Right kidney (tissue), 1 donor: Measurements from ENCODE around the gene GNPAT.

Source experiments
- DNase-seq: peaks from one replicate; pipeline ENCODE4 v3.0.0-alpha.2; 2016

GNPAT gene

DNA sequence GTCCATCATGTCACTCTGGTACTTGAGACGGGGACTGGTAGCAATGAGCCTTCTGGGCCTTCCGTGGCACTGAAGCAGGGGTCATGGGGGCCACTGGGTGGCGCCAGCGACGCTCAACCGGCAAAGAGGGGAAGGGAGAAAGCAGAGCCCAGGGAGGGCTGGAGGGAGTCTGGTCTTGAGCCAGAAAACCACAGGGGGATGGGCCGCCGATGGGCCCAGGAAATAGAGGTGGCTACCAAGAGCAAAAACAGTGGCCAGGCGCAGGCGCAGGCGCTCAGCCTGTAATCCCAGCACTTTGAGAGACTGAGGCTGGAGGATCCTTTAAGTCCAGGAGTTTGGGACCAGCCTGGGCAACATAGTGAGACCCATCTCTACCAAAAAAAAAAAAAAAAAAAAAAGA lies 74.9 kb downstream of the GNPAT start:
- peak; percentile 8 for DNase-seq

DNA sequence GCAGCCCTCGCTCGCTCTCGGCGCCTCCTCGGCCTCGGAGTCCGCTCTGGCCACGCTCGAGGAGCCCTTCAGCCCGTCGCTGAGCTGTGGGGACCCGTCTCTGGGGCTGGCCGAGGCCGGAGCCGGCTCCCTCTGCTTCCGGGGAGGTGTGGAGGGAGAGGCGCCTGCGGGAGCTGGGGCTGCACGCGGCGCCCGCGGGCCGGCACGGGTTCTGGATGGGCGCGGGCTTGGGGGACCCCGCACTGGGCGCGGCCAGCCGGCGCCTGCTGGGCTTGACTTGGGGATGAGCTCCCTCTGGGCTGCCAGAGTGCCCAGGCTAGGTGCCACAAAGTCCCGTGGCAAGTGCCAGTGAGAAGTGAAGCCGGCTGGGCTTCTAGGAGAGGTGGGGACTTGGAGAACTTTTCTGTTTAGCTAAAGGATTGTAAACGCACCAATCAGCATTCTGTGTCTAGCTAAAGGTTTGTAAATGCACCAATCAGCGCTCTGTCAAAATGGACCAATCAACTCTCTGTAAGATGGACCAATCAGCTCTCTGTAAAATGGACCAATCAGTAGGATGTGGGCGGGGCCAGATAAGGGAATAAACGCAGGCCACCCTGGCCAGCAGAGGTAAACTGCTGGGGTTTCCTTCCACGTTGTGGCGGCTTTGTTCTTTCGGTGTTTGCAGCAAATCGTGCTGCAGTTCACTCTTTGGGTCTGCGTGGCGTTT lies 76.4 kb downstream of the GNPAT start:
- DNase-seq, result no peak

DNA sequence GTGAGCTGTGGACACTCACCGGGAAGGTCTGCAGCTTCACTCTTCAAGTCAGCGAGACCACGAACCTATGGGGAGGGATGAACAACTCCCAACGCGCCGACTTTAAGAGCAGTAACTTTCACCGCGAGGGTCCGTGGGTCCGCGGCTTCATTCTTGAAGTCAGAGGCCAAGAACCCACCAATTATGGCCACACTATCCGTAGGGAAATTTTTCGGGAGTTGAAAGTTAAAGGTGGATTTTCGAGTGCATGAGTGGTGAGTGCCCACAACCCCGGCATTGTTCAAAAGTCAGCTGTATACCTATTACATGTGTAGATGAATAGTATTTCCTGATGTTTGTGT lies 77.0 kb downstream of the GNPAT start:
- DNase-seq, result no peak

DNA sequence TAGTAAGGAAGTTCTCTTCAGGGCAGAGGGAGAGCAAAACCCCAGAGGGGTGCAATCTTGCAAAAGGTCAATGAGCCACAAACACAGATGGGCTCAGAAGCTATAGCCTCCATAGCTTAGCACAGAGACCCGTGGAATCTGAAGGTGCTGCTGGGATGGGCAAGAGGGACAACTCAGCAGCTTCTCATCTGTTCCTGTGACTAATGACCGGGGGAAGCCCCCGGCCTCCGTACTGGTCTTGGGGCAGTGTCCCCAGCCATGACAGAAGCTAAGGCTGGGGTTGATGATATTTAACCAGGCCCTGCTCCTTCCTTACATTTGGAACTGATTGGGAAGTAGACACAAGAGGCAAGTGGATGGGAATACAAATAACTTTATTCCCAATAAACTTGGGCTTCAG lies 77.6 kb downstream of the GNPAT start:
- DNase-seq, result no peak

DNA sequence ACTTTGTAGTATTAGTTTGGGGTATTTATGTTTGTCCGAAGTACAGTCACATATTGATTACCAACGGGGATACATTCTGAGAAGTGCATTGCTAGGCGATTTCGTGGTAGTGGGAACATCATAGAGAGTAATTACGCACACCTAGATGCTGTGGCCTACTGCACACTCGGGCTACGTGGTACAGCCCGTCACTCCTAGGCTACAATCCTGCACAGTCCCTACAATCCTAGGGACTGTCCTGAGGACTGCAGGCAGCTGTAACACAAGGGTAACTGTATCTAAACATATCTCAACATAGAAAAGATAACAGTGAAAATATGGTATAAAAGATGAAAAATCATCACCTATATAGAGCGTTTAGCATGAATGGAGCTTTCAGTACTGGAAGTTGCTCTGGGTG lies 78.1 kb downstream of the GNPAT start:
- no peak for DNase-seq

DNA sequence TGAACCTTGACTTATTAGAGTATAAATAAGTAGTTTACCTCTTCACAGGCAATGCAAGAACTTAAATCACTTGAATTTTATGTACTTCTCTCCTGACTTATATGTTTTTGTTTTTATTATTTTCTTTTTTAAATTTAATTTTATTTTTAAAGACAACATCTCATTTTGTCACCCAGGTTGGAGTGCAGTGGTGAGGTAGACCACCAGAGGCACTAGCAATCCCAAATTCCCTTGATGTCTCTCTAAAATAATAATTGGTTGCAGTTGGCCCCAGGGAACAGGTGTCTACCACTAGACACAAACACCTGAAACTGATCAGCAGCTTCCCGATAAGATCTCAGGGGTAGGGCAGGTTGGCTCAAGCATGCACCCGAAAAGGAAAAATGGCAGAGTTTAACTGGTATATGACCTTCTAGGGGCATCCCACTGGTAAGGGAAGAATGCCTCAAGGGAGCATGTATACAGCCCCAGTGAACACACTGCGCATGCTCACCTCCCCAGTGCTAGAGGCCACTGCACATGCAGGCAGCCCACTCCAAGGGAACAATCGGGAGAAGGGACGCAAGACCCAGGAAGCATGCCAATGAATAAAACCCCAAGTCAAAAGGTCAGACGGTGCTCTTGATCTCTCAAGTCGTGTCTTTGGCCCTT lies 82.0 kb downstream of the GNPAT start:
- no peak for DNase-seq

DNA sequence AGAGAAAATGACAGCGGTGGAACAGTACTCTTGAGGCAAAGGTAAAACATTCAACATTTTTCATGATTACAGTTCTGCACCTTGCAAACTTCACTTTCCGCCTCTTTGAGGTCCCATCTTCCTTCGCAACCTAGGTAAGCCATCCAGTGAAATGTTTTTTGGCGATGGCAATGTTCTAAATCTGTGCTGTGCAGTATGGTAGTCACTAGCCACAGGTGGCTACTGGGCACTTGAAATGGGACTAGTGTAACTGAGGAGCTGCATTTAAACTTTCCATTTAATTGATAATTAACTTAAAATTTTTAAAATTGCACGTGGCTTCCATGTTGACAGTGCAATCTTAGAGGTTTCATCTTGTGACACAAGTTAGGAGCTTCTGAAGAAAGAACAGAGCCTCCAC lies 83.6 kb downstream of the GNPAT start:
- DNase-seq, result no peak

DNA sequence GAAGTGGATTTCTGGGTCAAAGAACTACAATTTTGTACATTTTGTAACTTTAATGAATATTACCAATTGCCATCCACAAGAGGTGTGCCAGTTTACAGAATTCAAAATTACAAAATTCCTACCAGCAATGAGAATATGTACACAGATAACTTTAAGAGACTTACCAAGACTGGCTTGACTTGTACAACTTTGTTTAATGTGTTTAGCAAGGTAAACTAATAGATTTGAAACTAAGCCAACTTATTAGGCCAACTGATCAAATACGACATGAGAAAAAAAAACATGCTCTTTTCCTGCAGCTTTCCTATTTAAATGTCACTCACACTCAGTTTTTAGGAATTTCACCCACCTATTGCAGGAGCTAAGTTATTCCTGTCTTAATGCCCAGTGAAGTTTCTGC lies 85.2 kb downstream of the GNPAT start:
- no peak for DNase-seq
